ENCODE measurements around the gene STARD8.
"Not testable (repeated sequence)": the region's sequence is repeated elsewhere in the genome, so short reads cannot be mapped to it uniquely, and the experiment has no call there.

The STARD8 gene, protein sequence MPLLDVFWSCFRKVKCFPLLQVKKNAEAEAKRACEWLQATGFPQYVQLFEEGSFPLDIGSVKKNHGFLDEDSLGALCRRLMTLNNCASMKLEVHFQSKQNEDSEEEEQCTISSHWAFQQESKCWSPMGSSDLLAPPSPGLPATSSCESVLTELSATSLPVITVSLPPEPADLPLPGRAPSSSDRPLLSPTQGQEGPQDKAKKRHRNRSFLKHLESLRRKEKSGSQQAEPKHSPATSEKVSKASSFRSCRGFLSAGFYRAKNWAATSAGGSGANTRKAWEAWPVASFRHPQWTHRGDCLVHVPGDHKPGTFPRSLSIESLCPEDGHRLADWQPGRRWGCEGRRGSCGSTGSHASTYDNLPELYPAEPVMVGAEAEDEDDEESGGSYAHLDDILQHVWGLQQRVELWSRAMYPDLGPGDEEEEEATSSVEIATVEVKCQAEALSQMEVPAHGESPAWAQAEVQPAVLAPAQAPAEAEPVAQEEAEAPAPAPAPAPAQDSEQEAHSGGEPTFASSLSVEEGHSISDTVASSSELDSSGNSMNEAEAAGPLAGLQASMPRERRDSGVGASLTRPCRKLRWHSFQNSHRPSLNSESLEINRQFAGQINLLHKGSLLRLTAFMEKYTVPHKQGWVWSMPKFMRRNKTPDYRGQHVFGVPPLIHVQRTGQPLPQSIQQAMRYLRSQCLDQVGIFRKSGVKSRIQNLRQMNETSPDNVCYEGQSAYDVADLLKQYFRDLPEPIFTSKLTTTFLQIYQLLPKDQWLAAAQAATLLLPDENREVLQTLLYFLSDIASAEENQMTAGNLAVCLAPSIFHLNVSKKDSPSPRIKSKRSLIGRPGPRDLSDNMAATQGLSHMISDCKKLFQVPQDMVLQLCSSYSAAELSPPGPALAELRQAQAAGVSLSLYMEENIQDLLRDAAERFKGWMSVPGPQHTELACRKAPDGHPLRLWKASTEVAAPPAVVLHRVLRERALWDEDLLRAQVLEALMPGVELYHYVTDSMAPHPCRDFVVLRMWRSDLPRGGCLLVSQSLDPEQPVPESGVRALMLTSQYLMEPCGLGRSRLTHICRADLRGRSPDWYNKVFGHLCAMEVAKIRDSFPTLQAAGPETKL

DNA sequence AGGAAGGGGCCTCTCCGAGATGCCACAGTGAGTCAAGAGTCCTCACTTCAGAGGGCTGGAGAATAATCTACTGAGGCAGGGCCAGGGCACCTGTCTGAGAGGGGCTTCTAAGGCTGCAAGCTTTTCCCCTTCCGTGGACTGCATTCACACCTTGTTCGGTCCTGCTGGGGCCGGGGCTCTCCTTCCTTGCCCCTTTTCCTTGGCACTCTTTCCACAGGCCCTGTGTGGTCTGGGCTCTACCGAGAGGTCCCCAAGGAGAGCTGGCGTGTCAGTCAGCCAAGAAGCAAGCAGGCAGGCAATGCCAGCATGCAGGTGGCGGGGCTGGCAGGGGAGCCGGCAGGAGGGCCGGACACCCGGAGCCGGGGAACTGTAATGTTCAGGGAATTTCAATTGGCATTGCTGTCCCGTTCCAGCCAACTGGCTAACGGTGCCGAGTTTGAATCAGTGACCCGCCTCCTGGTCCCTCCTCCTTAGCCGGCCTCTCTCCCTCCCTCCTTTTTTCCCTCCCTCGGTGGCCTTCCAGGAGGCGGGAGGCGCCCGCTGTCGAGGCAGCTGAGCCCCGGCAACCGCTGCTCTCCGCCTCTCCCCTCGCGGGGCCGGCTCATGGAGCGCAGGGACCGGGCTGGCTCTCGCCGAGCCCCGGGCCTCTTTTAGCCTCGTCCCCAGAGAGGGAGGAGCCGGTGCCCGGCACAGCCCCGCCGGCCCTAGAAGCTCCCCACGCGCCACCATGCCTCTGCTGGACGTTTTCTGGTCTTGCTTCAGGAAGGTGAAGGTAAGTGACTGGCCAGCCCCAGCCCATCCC is at the start of gene STARD8:
TSS of gene STARD8 (plus strand) at position 511 of the 802 bp plus-strand sequence. CDS start at position 728, 217 bp downstream.
- DNase-seq = peak; percentile 70

DNA sequence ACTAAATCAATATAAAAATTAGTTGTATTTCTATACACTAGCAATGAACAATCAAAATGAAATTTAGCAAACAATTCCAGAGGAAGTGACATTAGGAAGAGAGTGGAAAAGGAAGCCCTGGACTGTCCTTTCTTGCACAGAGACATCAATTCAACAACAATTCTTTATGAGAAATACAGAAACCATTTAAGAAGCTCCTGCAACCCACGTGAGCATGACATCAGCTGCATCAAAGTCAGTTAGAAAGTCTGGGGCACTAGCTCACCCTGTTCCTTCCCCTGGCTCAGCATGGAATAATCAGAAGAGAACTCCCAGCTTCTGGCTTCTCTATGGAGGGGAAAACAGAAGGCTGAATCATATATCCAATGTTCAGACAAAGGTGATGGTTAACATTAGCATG is 48.6 kb upstream of the STARD8 start:
- DNase-seq = no peak

GRCh38 chrX:68599256-68600152 is 48.0 kb upstream of the STARD8 start:
- DNase-seq = no peak

GRCh38 chrX:68604216-68604615 is 43.2 kb upstream of the STARD8 start:
- DNase-seq = not testable (repeated sequence)

DNA sequence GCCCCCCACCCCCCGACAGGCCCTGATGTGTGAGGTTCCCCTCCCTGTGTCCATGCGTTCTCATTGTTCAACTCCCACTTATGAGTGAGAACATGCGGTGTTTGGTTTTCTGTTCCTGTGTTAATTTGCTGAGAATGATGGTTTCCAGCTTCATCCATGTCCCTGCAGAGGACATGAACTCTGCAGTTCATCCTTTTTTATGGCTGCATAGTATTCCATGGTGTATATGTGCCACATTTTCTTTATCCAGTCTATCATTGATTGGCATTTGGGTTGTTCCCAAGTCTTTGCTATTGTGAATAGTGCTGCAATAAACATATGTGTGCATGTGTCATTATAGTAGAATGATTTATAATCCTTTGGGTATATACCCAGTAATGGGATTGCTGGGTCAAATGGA is 32.7 kb upstream of the STARD8 start:
- not testable (repeated sequence) for DNase-seq

DNA sequence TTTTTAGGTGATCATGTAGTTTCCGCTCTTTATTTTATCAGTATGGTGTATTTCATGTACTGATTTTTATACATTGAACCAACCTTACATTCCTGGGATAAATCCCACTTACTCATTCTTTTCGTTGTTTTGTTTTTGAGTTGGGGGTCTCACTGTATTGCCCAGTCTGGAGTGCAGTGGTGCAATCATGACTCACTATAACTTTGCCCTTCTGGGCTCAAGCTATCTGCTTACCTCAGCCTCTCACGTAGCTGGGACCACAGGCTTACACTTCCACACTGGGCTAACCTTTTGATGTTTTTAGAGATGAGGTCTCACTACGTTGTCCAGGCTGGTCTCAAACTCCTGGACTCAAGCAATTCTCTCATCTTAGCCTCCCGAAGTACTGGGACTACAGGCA is 19.5 kb upstream of the STARD8 start:
- DNase-seq = no peak

DNA sequence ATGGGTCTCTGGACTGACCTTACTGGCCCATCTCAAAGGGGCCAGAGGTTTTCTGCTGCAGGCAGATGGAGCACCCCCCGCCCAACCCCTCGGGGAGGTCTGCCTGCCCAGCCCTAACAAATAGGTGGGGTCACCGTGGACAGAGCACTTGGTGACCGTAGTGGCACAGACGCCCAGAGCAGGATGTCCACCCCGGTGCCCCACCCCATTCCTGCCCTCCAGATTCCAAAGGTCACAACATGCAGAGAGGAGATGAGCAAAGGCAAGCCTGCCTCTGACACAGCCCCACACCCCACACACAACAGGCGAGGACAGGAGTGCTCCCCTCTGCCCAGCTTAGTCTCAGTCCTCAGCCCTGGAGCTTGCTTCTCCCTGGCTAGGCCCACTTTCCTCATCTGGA is 17.5 kb upstream of the STARD8 start:
- not testable (repeated sequence) for DNase-seq

- no peak for DNase-seq
Observed at GRCh38 chrX:68631336-68631735, 16.1 kb upstream of the STARD8 start.

DNA sequence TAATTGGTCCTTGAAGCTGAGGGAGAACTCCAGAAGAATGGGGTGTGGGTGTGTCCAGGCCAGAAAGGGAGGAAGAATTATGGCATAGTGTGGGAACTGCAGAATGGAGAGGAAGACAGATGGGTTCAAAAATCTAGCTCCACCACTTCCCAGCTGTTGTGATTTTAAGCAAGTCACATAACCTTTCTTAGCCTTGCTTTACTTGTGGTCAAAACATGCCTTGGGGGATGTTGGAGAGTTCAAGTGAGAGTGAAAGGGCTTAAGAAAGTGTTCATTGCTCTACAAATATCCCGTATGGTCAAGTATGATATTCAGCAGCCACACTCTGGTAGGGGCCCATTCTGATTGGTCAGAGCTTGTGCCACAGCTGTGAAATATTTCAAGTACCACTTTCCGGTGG is 15.0 kb upstream of the STARD8 start:
- no peak for DNase-seq

GRCh38 chrX:68633981-68634380 is 13.5 kb upstream of the STARD8 start:
- no peak for DNase-seq

DNA sequence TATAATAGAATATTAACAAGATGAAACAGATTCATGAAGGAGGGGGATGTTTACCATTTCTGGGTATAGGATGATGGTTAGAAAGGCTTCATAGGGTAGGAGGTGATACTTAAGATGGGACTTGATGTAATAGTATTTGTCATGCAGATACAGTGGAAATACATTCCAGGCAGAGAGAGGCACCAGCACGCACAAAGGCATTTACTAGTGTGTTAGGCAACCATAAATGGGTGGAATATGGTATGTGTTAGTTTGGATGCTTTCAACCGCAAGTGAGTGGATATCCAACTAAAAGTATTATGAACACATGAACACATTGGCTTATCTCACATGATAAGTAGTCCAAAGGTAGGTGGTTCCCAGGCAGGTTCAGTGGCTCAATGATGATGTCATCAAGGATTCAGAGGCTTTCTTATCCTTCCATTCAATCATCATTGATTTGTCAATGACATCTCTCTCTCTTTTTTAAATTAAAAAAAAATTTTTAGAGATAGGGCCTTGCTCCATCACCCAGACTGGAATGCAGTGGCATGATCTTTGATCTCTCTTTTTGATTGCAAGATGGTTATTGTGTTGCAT is 12.7 kb upstream of the STARD8 start:
- no peak for DNase-seq

DNA sequence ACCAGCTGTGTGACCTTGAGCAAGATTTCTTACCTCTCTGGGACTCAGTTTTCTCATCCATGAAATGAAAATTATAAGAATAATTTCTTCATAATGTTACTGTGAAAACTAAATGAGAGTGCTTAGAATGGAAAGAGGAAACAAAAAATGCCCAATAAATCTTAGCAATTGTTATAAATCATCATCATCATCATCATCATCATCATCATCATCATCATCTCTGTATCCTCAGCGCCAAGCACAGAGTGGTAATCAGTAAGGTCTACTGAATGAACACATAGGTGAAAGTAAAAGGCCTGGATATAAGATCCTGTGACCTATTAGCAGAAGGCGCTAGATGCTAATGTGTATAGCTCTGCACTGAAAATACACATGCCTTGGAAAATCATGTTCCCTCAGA is 6.8 kb upstream of the STARD8 start:
- DNase-seq = no peak

GRCh38 chrX:68644861-68645260 is 2.6 kb upstream of the STARD8 start:
- no peak for DNase-seq

DNA sequence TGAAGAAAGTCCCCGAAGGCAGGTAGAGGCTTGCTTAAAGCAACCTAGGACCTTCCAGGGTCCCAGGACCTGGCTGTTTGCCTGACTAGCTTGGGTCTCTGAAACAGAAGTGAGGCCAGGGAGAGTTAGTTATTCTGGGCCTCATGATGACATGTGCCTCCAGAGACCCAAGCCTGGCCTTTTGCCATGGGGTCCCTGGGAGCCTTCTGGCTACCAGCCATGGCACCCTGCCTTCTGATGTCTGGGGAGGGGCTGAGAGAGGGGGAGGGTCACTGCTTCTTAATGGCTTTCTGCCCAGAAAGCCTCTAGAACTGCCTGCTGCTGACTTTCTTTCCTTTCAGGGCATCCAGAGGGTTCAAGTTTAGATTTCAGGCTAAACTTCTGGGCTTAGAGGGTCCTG is 1.0 kb upstream of the STARD8 start:
- no peak for DNase-seq

GRCh38 chrX:68648960-68649359 is 1.5 kb downstream of the STARD8 start:
- DNase-seq = no peak

- DNase-seq = no peak
Observed at GRCh38 chrX:68650491-68650890, 3.0 kb downstream of the STARD8 start.

DNA sequence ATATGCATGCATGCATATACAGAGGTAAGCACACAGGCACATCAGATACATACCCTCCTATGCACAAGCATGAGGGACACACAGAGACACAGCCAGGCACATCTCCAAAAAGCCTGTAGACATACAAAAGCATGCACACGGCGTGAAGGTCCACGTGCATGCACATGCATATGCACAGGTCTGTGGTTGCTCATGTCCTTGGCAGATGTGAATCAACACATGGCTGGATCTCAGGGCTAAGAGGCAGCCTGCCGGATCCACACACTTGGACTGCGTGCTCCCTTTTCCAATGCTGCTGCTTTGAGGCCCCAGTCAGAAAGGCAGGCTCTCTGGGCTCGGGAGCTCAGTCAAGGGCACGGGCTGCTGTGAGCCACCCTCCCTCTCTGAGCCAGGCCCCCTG is 3.6 kb downstream of the STARD8 start:
- DNase-seq = no peak

GRCh38 chrX:68652326-68653170 is 5.1 kb downstream of the STARD8 start:
- no peak for DNase-seq

GRCh38 chrX:68654693-68655092 is 7.2 kb downstream of the STARD8 start:
- DNase-seq = no peak

DNA sequence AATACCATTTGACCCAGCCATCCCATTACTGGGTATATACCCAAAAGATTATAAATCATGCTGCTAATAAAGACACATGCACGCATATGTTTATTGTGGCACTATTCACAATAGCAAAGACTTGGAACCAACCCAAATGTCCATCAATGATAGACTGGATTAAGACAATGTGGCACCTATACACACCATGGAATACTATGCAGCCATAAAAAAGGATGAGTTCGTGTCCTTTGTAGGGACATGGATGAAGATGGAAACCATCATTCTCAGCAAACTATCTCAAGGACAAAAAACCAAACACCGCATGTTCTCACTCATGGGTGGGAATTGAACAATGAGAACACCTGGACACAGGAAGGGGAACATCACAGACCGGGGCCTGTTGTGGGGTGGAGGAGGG is 9.0 kb downstream of the STARD8 start:
- DNase-seq = not testable (repeated sequence)
